GM19351 (cell line): ENCODE measurements around the gene SGIP1.
"Not testable (repeated sequence)": the region's sequence is repeated elsewhere in the genome, so short reads cannot be mapped to it uniquely, and the experiment has no call there.

ENCODE experiments used
- ATAC-seq: cut with Tn5 transposase; IDR thresholded peaks from one replicate; pipeline ENCODE4 v1.9.1; 2021; ENCODE audit warnings: mild to moderate bottlenecking, moderate library complexity; ENCODE audit not compliant: unreplicated experiment

Gene SGIP1

GRCh38 chr1:66758241-66758755 is 224.3 kb downstream of the SGIP1 start:
- peak; percentile 100 for ATAC-seq

- no peak for ATAC-seq
These were observed 226.6 kb downstream of the SGIP1 start for GRCh38 chr1:66760506-66760905.

GRCh38 chr1:66761221-66761620 is 227.3 kb downstream of the SGIP1 start:
- no peak for ATAC-seq

GRCh38 chr1:66764994-66765578 is 231.1 kb downstream of the SGIP1 start:
- peak; percentile 84 for ATAC-seq

- ATAC-seq = no peak
These were observed 233.7 kb downstream of the SGIP1 start for GRCh38 chr1:66767626-66768025.

GRCh38 chr1:66768965-66769364 is 235.0 kb downstream of the SGIP1 start:
- ATAC-seq = no peak

GRCh38 chr1:66769512-66770229 is 235.7 kb downstream of the SGIP1 start:
- no peak for ATAC-seq

GRCh38 chr1:66770240-66770639 is 236.3 kb downstream of the SGIP1 start:
- no peak for ATAC-seq

- no peak for ATAC-seq
These were observed 236.7 kb downstream of the SGIP1 start for GRCh38 chr1:66770694-66771093.

GRCh38 chr1:66773227-66773626 is 239.3 kb downstream of the SGIP1 start:
- no peak for ATAC-seq

GRCh38 chr1:66774438-66774837 is 240.5 kb downstream of the SGIP1 start:
- no peak for ATAC-seq

- no peak for ATAC-seq
These were observed 241.7 kb downstream of the SGIP1 start for GRCh38 chr1:66775646-66776045.

- no peak for ATAC-seq
These were observed 243.9 kb downstream of the SGIP1 start for GRCh38 chr1:66777831-66778230.

GRCh38 chr1:66778266-66778665 is 244.3 kb downstream of the SGIP1 start:
- ATAC-seq = no peak

- no peak for ATAC-seq
These were observed 245.0 kb downstream of the SGIP1 start for GRCh38 chr1:66778969-66779368.

GRCh38 chr1:66779475-66780078 is 245.6 kb downstream of the SGIP1 start:
- no peak for ATAC-seq

- ATAC-seq = not testable (repeated sequence)
These were observed 251.8 kb downstream of the SGIP1 start for GRCh38 chr1:66785800-66786199.

- peak; percentile 61 for ATAC-seq
These were observed 253.7 kb downstream of the SGIP1 start for GRCh38 chr1:66787641-66788040.

- ATAC-seq = peak; percentile 84
These were observed 254.4 kb downstream of the SGIP1 start for GRCh38 chr1:66788231-66788939.

GRCh38 chr1:66791621-66792610 is 258.0 kb downstream of the SGIP1 start:
- no peak for ATAC-seq
